Ovary (tissue), 3 donors: Measurements from ENCODE around the gene IL12RB2.

Experiments used
- CTCF ChIP-seq, 3 donors: fragments of 450-650 bp in 2 of 3; fragments of 200-600 bp in 1 of 3; IDR thresholded peaks; one replicate each; pipeline versions ENCODE4 v1.5.1 to v1.8.0; 2016 to 2022; ENCODE audit warnings: antibody characterized with exemption in 3 of 3, mild to moderate bottlenecking in 1 of 3
- EP300 ChIP-seq: sonication (generic); formaldehyde crosslinking; IDR thresholded peaks from one replicate; pipeline ENCODE4 v1.6.1; 2017; ENCODE audit warnings: antibody characterized with exemption
- POLR2A ChIP-seq: fragments of 450-650 bp; IDR thresholded peaks from one replicate; pipeline ENCODE4 v1.6.1; 2017; ENCODE audit warnings: antibody characterized with exemption, mild to moderate bottlenecking, moderate library complexity
- donor health status: DM: no; HTN: no; CAD: no.

DNA sequence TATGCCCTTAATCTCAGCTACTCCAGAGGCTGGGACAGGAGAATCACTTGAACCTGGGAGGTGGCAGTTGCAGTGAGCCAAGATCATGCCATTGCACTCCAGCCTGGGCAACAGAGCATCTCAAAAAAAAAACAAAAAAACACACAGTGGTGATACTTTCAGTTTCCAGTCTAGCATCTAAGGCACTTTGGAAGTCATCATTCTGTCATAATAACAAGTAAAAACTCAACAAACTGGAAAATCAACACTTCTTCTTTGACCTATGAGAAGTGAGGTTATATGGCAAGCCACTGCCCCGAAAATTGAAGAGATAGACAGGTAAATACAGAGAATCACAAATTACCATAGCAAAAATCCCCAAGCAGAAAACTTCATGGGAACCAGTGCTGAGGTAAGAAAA, 51.9 kb downstream of the IL12RB2 start:
- TF ChIP-seq CTCF (IDR thresholded peaks at IDR 0.05) (no peak), POLR2A (no peak), EP300 (no peak)
